ENCODE results near the gene TMPRSS13. TPM values are rescaled to one million over a fixed set of nuclear protein-coding genes. Genes with fewer than 3 reads are reported as not detected.

Gene TMPRSS13
- total RNA-seq, 1 experiment from 2014 or later, result 21.7 TPM

DNA sequence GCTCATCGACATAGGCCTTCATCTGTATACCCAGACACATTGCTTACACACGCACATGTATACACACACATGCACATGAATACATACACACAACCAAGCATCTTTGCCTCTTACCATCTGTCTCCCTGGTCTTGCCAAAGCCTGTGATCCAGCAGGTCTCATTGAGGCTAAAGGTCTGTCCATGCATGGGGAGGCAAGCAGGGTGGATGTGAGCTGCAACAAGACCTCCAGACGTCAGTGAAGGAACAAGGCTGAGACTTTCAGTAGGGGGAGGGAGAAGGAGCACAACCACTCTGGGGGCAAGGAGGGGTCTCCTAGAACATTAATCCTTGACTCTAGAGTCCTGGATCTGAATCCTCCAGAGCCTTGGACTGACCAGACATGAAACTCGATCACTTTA lies 23.7 kb downstream of the TMPRSS13 start:
- Histone ChIP-seq H3K4me2 (no peak overlapping the region), H3K27me3 (ENCODE audit: insufficient read depth, low read depth) (no peaks in the 10 kb centered on the region), H3K9me2 (ENCODE audit: insufficient read depth) (no peaks in the 10 kb centered on the region), H3K36me3 (ENCODE audit: low read depth) (peaks cover 12% of the 10 kb centered on the region; the same call in 1 of the 2 replicates), H3K79me2 (ENCODE audit: low read depth) (no peaks in the 10 kb centered on the region), H3K27ac (no peak overlapping the region), H3K9me3 (ENCODE audit: insufficient read depth, low read depth) (no peaks in the 10 kb centered on the region), H3F3A (ENCODE audit: insufficient read depth, low read depth) (peaks cover 13% of the 10 kb centered on the region; the same call in 1 of the 2 replicates), H2AFZ (no peak overlapping the region), H4K20me1 (ENCODE audit: insufficient read depth) (no peaks in the 10 kb centered on the region), H3K4me3 (no peak overlapping the region), H3K4me1 (replicated peaks; ENCODE audit: insufficient read depth) (peaks cover 12% of the 10 kb centered on the region)
- no TSS peak for BruUV-seq (replicated peaks)
- intact Hi-C loops (cut with micrococcal nuclease; ENCODE audit: unreplicated experiment), result no loop called here
- ChIA-PET CTCF (no interaction called here), POLR2A (ENCODE audit: unreplicated experiment) (no interaction called here)
- no peak for DNase-seq
- no peak for TF ChIP-seq EZH2 (IDR thresholded peaks at IDR 0.05; ENCODE audit: low read depth)
- TF ChIP-seq, protein P1, sequence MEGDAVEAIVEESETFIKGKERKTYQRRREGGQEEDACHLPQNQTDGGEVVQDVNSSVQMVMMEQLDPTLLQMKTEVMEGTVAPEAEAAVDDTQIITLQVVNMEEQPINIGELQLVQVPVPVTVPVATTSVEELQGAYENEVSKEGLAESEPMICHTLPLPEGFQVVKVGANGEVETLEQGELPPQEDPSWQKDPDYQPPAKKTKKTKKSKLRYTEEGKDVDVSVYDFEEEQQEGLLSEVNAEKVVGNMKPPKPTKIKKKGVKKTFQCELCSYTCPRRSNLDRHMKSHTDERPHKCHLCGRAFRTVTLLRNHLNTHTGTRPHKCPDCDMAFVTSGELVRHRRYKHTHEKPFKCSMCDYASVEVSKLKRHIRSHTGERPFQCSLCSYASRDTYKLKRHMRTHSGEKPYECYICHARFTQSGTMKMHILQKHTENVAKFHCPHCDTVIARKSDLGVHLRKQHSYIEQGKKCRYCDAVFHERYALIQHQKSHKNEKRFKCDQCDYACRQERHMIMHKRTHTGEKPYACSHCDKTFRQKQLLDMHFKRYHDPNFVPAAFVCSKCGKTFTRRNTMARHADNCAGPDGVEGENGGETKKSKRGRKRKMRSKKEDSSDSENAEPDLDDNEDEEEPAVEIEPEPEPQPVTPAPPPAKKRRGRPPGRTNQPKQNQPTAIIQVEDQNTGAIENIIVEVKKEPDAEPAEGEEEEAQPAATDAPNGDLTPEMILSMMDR (conservative IDR thresholded peaks at IDR 0.05), result no peak

DNA sequence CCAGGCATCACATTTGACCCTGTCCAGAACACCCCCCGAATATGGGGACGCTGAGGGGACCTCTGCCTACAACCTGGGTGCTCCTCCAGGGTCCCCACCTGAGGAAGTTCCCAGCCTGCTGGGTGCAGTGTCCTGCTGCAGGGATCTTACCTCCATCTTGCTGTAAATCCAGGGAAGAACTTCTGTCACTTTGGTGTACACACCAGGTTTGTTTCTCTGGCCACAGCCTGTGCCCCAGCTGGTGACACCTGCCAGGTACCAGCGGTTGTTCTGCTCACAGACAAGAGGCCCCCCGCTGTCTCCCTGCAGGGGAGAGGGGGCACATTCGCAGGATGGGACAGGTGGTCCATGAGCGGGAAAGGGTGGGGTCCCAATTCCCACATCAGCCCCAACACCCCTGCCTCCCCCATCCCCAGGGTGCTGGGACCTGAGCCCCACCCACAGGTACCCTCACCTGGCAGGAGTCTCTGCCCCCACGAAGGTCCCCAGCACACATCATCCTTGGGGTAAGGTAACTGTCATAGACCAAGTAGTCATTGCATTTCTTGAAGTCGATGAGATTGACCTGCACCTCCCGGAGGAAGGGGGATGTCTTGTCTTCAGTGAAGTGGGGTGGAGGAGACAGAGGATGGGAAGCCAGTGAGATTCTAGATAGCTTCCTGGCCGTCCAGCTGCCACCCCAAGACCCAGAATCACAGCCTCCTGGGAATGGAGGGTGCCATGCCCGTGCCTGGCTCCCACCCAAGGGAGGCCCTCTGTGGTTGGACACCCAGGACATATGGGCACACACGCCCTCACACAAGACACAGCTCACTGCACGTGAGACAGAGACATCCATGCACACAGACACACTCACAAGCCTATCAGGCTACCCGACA lies 25.5 kb downstream of the TMPRSS13 start:
- H3K9me2 ChIP-seq (ENCODE audit: insufficient read depth), result no peaks in the 10 kb centered on the region
- no peaks in the 10 kb centered on the region for H4K20me1 ChIP-seq (ENCODE audit: insufficient read depth)
- H2AFZ ChIP-seq, result no peak overlapping the region
- no peaks in the 10 kb centered on the region for H3K9me3 ChIP-seq (ENCODE audit: insufficient read depth, low read depth)
- H3K27me3 ChIP-seq (ENCODE audit: insufficient read depth, low read depth), result no peaks in the 10 kb centered on the region
- H3K36me3 ChIP-seq (ENCODE audit: low read depth), result no peaks in the 10 kb centered on the region
- H3K4me3 ChIP-seq, result no peak overlapping the region
- intact Hi-C loops (cut with micrococcal nuclease; ENCODE audit: unreplicated experiment), result no loop called here
- ChIA-PET CTCF (no interaction called here), POLR2A (ENCODE audit: unreplicated experiment) (no interaction called here)
- H3F3A ChIP-seq (ENCODE audit: insufficient read depth, low read depth), result peaks cover 13% of the 10 kb centered on the region; the same call in 1 of the 2 replicates
- peaks cover 12% of the 10 kb centered on the region for H3K4me1 ChIP-seq (replicated peaks; ENCODE audit: insufficient read depth)
- DNase-seq, result no peak
- no TSS peak for BruUV-seq (replicated peaks)
- no peak for TF ChIP-seq EZH2 (IDR thresholded peaks at IDR 0.05; ENCODE audit: low read depth)
- TF ChIP-seq, protein P1 (conservative IDR thresholded peaks at IDR 0.05), result no peak
- no peaks in the 10 kb centered on the region for H3K79me2 ChIP-seq (ENCODE audit: low read depth)
- no peak overlapping the region for H3K4me2 ChIP-seq
- H3K27ac ChIP-seq, result no peak overlapping the region

DNA sequence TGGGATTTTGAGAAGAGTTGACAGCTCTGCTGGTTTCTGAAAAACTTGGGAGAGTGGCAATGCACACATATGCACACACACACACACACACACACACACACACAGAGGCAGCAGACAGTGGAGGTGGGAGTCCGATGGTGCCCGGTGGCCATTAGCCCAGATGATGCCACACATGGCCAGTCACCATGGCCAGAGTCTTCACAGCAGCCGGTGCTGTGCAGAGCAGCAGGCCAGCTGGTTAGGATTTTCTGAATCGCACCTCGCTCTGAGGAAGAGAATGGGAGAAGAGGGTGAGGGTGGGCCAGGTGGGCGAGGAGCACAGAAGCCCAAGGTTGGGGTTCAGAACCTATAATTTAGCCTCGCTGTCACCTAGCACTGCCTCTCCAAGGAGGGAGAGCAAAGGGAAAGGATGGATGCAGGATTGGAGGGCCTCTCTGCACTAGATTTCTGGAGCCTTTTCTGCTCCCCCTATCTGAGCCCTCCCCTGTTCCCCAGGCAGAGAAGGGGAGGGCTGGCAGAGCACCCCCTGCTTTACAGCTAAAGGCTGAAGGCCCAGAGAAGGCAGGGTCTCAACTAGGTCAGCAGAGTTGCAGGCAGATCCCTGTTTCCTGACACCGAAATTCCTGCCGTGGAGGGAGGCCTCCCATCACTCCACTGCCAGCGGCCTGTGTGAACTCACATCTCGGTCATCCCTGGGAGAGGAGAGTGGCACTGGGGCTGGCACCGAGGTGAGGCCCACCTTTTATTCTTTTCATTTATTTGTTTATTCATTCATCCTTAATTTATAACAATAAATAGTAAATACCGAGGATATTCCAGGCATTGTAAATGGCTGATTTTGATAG lies 27.0 kb downstream of the TMPRSS13 start:
- H3K36me3 ChIP-seq (ENCODE audit: low read depth), result no peaks in the 10 kb centered on the region
- H3K4me3 ChIP-seq, result no peak overlapping the region
- ChIA-PET CTCF (no interaction called here), POLR2A (ENCODE audit: unreplicated experiment) (no interaction called here)
- no peak for TF ChIP-seq EZH2 (IDR thresholded peaks at IDR 0.05; ENCODE audit: low read depth)
- TF ChIP-seq, protein P1 (conservative IDR thresholded peaks at IDR 0.05), result no peak
- no peaks in the 10 kb centered on the region for H3K27me3 ChIP-seq (ENCODE audit: insufficient read depth, low read depth)
- intact Hi-C loops (cut with micrococcal nuclease; ENCODE audit: unreplicated experiment), result no loop called here
- peaks cover 6% of the 10 kb centered on the region; the same call in 1 of the 2 replicates for H3F3A ChIP-seq (ENCODE audit: insufficient read depth, low read depth)
- no peaks in the 10 kb centered on the region for H3K9me2 ChIP-seq (ENCODE audit: insufficient read depth)
- no peak overlapping the region for H2AFZ ChIP-seq
- H4K20me1 ChIP-seq (ENCODE audit: insufficient read depth), result no peaks in the 10 kb centered on the region
- no peak for DNase-seq
- no peaks in the 10 kb centered on the region; the same call in 1 of the 2 replicates for H3K4me1 ChIP-seq (replicated peaks; ENCODE audit: insufficient read depth)
- no peaks in the 10 kb centered on the region for H3K9me3 ChIP-seq (ENCODE audit: insufficient read depth, low read depth)
- H3K4me2 ChIP-seq, result no peak overlapping the region
- no peaks in the 10 kb centered on the region for H3K79me2 ChIP-seq (ENCODE audit: low read depth)
- no TSS peak for BruUV-seq (replicated peaks)
- H3K27ac ChIP-seq, result no peak overlapping the region
